H1 (cell line): ENCODE data around the gene ARSB. TPM values are rescaled to one million over a fixed set of nuclear protein-coding genes. Genes with fewer than 3 reads are reported as not detected.
"Not testable (repeated sequence)": the region's sequence is repeated elsewhere in the genome, so short reads cannot be mapped to it uniquely, and the experiment has no call there.

Source experiments
- CTCF ChIA-PET: fragments of 300-600 bp; sonication (Branson Sonifier 250); formaldehyde crosslinking; loops from one replicate; lab custom pipeline; 2021; ENCODE audit not compliant: partially characterized antibody; lab: Charles Lee
- POLR2A ChIA-PET: fragments of 300-600 bp; sonication (Branson Sonifier 250); formaldehyde crosslinking; loops from one replicate; lab custom pipeline; 2021; ENCODE audit warnings: inconsistent platforms; ENCODE audit not compliant: partially characterized antibody; lab: Charles Lee
- DNase-seq, 2 experiments: peaks; one replicate each; pipeline versions ENCODE4 v3.0.0 to v3.0.0-alpha.2; 2010 to 2022; ENCODE audit warnings: low spot score in 2 of 2, low read depth in 1 of 2, mixed read lengths in 1 of 2
- FAIRE-seq: peaks from 2 replicates; lab custom pipeline; 2011; peaks lifted over from hg19 to GRCh38; lab: Jason Lieb, UNC
- H2AFZ ChIP-seq: 2 replicates; pipeline ENCODE4 v1.8.1; 2012; ENCODE audit warnings: low read length, inconsistent platforms
- H2AK5ac ChIP-seq: 2 replicates; pipeline ENCODE4 v1.6.1; 2013; ENCODE audit warnings: low read depth, low read length
- H2BK120ac ChIP-seq: replicated peaks from 2 replicates; pipeline ENCODE3; 2013; ENCODE audit warnings: low read depth, low read length, inconsistent platforms
- H2BK12ac ChIP-seq: 2 replicates; pipeline ENCODE4 v1.6.1; 2013; ENCODE audit warnings: low read depth, low read length
- H2BK15ac ChIP-seq: 2 replicates; pipeline ENCODE4 v1.6.1; 2013; ENCODE audit warnings: low read length
- H2BK20ac ChIP-seq: 2 replicates; pipeline ENCODE4 v1.6.1; 2013; ENCODE audit warnings: low read length
- H2BK5ac ChIP-seq: 2 replicates; pipeline ENCODE4 v1.6.1; 2013; ENCODE audit warnings: low read depth, low read length
- H3K14ac ChIP-seq: 2 replicates; pipeline ENCODE4 v1.6.1; 2013; ENCODE audit warnings: inconsistent platforms; ENCODE audit not compliant: insufficient read length
- H3K18ac ChIP-seq: 2 replicates; pipeline ENCODE4 v1.6.1; 2013; ENCODE audit warnings: low read length; ENCODE audit errors: extremely low read depth
- H3K23ac ChIP-seq: 2 replicates; pipeline ENCODE4 v1.6.1; 2013; ENCODE audit warnings: inconsistent platforms; ENCODE audit not compliant: insufficient read length
- H3K23me2 ChIP-seq: 2 replicates; pipeline ENCODE4 v1.6.1; 2013; ENCODE audit warnings: low read depth, low read length
- H3K27ac ChIP-seq: 2 replicates; pipeline ENCODE4 v1.6.1; 2011; ENCODE audit warnings: low read depth, low read length, inconsistent platforms
- H3K27me3 ChIP-seq, 4 experiments: replicated peaks in 1 of 4; 1 replicate in 1 of 4; 2 replicates in 3 of 4; pipeline versions ENCODE4 v1.6.1 to v1.8.1; 2011 to 2013; ENCODE audit warnings: low read length in 3 of 4, mild to moderate bottlenecking in 3 of 4, inconsistent platforms in 2 of 4, mixed read lengths in 2 of 4, moderate library complexity in 1 of 4; ENCODE audit not compliant: control insufficient read depth in 3 of 4, insufficient read depth in 3 of 4; ENCODE audit errors: extremely low read depth in 1 of 4
- H3K36me3 ChIP-seq, 4 experiments: 2 replicates each; pipeline versions ENCODE4 v1.6.1 to v1.8.1; 2011 to 2013; ENCODE audit warnings: mild to moderate bottlenecking in 4 of 4, low read length in 3 of 4, moderate library complexity in 2 of 4, control low read depth in 1 of 4, inconsistent platforms in 1 of 4; ENCODE audit not compliant: insufficient read depth in 4 of 4, control insufficient read depth in 2 of 4
- H3K4ac ChIP-seq: replicated peaks from 2 replicates; pipeline ENCODE3; 2013; ENCODE audit warnings: low read length, low read depth, mixed read lengths, inconsistent platforms; ENCODE audit not compliant: insufficient read length
- H3K4me1 ChIP-seq, 4 experiments: replicated peaks in 1 of 4; 1 replicate in 1 of 4; 2 replicates in 3 of 4; pipeline versions ENCODE4 v1.6.1 to v1.8.1; 2011 to 2013; ENCODE audit warnings: low read length in 3 of 4, inconsistent platforms in 2 of 4, mixed read lengths in 1 of 4; ENCODE audit not compliant: insufficient read depth in 4 of 4, control insufficient read depth in 3 of 4
- H3K4me2 ChIP-seq, 2 experiments: 2 replicates each; pipeline versions ENCODE4 v1.6.1 to v1.8.1; 2011 to 2013; ENCODE audit warnings: low read depth in 2 of 2, low read length in 2 of 2, control low read depth in 1 of 2, inconsistent platforms in 1 of 2, mild to moderate bottlenecking in 1 of 2; ENCODE audit not compliant: insufficient read depth in 1 of 2
- H3K4me3 ChIP-seq, 4 experiments: fragments of 200-600, 300-600 bp in 1 of 4; sonication (generic), shearing (Covaris generic), sonication (Bioruptor Twin) in 1 of 4; 2 replicates each; pipeline versions ENCODE4 v1.5.1 to v1.8.1; 2011 to 2016; ENCODE audit warnings: low read length in 4 of 4, low read depth in 3 of 4, control low read depth in 2 of 4, inconsistent platforms in 2 of 4, mild to moderate bottlenecking in 2 of 4, mixed read lengths in 1 of 4, moderate library complexity in 1 of 4; ENCODE audit not compliant: insufficient read depth in 2 of 4; ENCODE audit errors: extremely low read depth in 1 of 4
- H3K56ac ChIP-seq: replicated peaks from 2 replicates; pipeline ENCODE3; 2013; ENCODE audit warnings: low read depth, mild to moderate bottlenecking, mixed read lengths, low read length, inconsistent platforms; ENCODE audit not compliant: insufficient read length
- H3K79me1 ChIP-seq: 2 replicates; pipeline ENCODE4 v1.6.1; 2013; ENCODE audit warnings: low read depth, low read length, control low read depth
- H3K79me2 ChIP-seq, 2 experiments: 2 replicates each; pipeline versions ENCODE4 v1.6.1 to v1.8.1; 2012 to 2013; ENCODE audit warnings: low read length in 2 of 2, mild to moderate bottlenecking in 2 of 2, inconsistent platforms in 1 of 2; ENCODE audit not compliant: insufficient read depth in 2 of 2, control insufficient read depth in 1 of 2
- H3K9ac ChIP-seq, 4 experiments: replicated peaks in 1 of 4; 1 replicate in 1 of 4; 2 replicates in 3 of 4; pipeline versions ENCODE4 v1.6.1 to v1.8.1; 2011 to 2013; ENCODE audit warnings: low read depth in 3 of 4, low read length in 3 of 4, control low read depth in 2 of 4, mild to moderate bottlenecking in 2 of 4, moderate library complexity in 2 of 4, inconsistent platforms in 1 of 4; ENCODE audit errors: extremely low read depth in 1 of 4
- H3K9me3 ChIP-seq, 2 experiments: 2 replicates each; pipeline versions ENCODE4 v1.6.1 to v1.8.1; 2012 to 2013; ENCODE audit warnings: mild to moderate bottlenecking in 2 of 2, moderate library complexity in 2 of 2, control low read depth in 1 of 2, inconsistent platforms in 1 of 2, low read depth in 1 of 2, low read length in 1 of 2, mixed read lengths in 1 of 2; ENCODE audit not compliant: insufficient read depth in 2 of 2
- H4K20me1 ChIP-seq, 2 experiments: replicated peaks in 1 of 2; 2 replicates each; pipeline versions ENCODE3 to v1.8.1; 2011 to 2013; ENCODE audit warnings: inconsistent platforms in 2 of 2, low read length in 2 of 2, mild to moderate bottlenecking in 1 of 2; ENCODE audit not compliant: insufficient read depth in 2 of 2, control insufficient read depth in 1 of 2
- H4K5ac ChIP-seq: 2 replicates; pipeline ENCODE4 v1.6.1; 2013; ENCODE audit warnings: low read length, low read depth, mixed read lengths, inconsistent platforms; ENCODE audit not compliant: insufficient read length
- H4K8ac ChIP-seq: 2 replicates; pipeline ENCODE4 v1.8.0; 2013; ENCODE audit warnings: mild to moderate bottlenecking, moderate library complexity, low read length, inconsistent platforms; ENCODE audit not compliant: insufficient read depth; ENCODE audit errors: extremely low read depth
- H4K91ac ChIP-seq: replicated peaks from 2 replicates; pipeline ENCODE3; 2013; ENCODE audit warnings: low read length, mixed read lengths, inconsistent platforms; ENCODE audit not compliant: insufficient read length
- WGBS, 2 experiments: shearing (Covaris generic) in 1 of 2; methylation state at CpG; one replicate each; pipeline versions ENCODE4 v1.1.6 to v1.1.7; 2013 to 2015; ENCODE audit warnings: low lambda C conversion rate in 2 of 2, mixed read lengths in 2 of 2, inconsistent platforms in 1 of 2, low coverage in 1 of 2, missing lambda C conversion rate in 1 of 2; ENCODE audit not compliant: insufficient replicate concordance in 2 of 2, insufficient coverage in 1 of 2, insufficient read length in 1 of 2; ENCODE audit errors: extremely low coverage in 1 of 2, missing lambda C conversion rate in 1 of 2; 5-methylcytosine and 5-hydroxymethylcytosine counted together
- polyA plus RNA-seq, 7 experiments: library from polyadenylated mRNA; depleted of rRNA in 3 of 7; stranded (reverse) in 5 of 7; unstranded in 2 of 7; fragments of >200 nt in 5 of 7; fragments of 200-250 nt in 2 of 7; gene quantifications; 1 replicate in 5 of 7; 2 replicates in 1 of 7; 4 replicates in 1 of 7; pipeline versions ENCODE4 v1.2.1 to v1.2.3, GENCODE V29; 2011 to 2013; ENCODE audit warnings: missing spikeins in 2 of 7, mixed read lengths in 2 of 7
- total RNA-seq: library from RNA; stranded (reverse); fragmentation: NEBNext Ultra II Directional; extraction: Animal tissue kit (Norgen Biotek cat#: 25700); gene quantifications from 2 replicates; pipeline ENCODE4 v1.2.1, GENCODE V29; 2021

The ARSB gene
- total and polyA plus RNA-seq, 2 of the 8 experiments (the other 6 are each of a cell fraction or from before 2014, with no cell fraction given) = 6.4 to 13.9 TPM

- H4K8ac ChIP-seq, H3K9me3 ChIP-seq, H3K4ac ChIP-seq, H3K79me2 ChIP-seq, POLR2A ChIA-PET, H2BK120ac ChIP-seq, H3K9ac ChIP-seq, H3K36me3 ChIP-seq, H3K18ac ChIP-seq, H2BK20ac ChIP-seq, H3K23me2 ChIP-seq, H4K5ac ChIP-seq, H3K14ac ChIP-seq, H3K79me1 ChIP-seq, H2BK15ac ChIP-seq, FAIRE-seq, DNase-seq, H4K91ac ChIP-seq, H2BK12ac ChIP-seq, H3K23ac ChIP-seq, H3K4me2 ChIP-seq, H3K27ac ChIP-seq, H2AK5ac ChIP-seq, H4K20me1 ChIP-seq, H2AFZ ChIP-seq, H2BK5ac ChIP-seq, H3K4me3 ChIP-seq, H3K56ac ChIP-seq, H3K27me3 ChIP-seq: not testable (repeated sequence)
- H3K4me1 ChIP-seq = peaks cover 0 to 11% (median 3%) of the 10 kb centered on the region in 4 experiments; a peak in 6 of 7 replicates
- CTCF ChIA-PET = interaction anchor here (2.1 kb wide), 1 partner anchor 10 kb away, joined by 11 read pairs; no protein-coding TSS in a partner anchor
- WGBS, 2 experiments = 93% methylated on average over 8 of the region's 9 CpGs; no CpG with 5 or more reads in 1 of the 2 experiments
These were observed 75.7 kb downstream of the ARSB start for GRCh38 chr5:78909224-78909983.
